ENCODE measurements around the gene WIZ. TPM values are rescaled to one million over a fixed set of nuclear protein-coding genes. Genes with fewer than 3 reads are reported as not detected.

The WIZ gene
- total and polyA plus RNA-seq, 4 donors, result 8.0 to 41.4 (median 30.7) TPM

DNA sequence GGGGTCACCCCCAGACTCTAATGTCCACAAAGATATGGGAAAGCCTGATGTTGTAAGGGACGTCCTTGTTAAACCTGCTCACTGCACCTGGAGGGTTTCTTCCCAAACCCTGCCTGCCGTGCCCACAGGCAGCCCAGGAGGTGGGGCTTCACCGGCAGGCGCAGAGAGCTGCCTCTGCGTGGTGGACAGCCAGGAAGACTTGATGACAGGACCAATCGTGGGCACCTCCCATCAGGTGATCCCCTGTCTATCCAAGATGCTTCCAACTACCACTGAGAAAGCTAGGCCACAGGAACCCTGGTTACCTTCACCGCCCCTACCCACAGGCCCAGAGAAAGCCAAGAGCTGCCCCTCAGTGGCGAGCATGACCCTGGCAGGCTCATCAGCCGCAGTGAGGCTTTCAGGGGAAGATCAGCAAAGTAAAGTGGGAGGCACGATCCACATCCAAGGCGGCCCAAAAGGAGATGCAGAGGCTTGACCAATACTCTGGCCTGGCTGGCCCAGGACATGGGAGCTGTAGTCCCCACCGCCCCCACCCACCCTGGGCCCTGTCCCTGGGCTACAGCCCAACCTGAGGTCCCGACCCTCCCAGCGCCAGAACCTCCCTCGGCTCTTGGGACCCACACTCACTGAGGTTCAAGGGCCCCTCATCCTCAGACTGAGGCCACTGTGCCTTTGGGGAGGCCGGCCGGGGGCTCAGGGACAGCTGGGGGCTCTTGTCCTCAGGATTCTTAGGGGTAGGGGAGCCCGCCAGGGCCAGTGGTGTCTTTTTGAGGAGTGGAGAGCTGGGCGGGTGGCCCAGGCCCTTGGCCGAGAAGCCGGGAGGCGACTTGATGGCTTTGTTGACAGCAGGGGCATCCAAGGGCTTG, 20.6 kb downstream of the WIZ start:
- Histone ChIP-seq H3K36me3 (ENCODE audit: control insufficient read depth in 1 of 2, insufficient read depth in 2 of 2, low read length in 1 of 2) (peaks cover 0 to 7% of the 10 kb centered on the region in 2 donors), H3K9me3 (ENCODE audit: control insufficient read depth, low read length) (no peaks in the 10 kb centered on the region), H3K27ac (ENCODE audit: low read depth in 1 of 2, low read length in 2 of 2) (no peak overlapping the region), H3K4me3 (ENCODE audit: low read length in 2 of 2) (no peak overlapping the region), H3K27me3 (ENCODE audit: control insufficient read depth in 1 of 2, insufficient read depth in 2 of 2, low read length in 1 of 2) (no peaks in the 10 kb centered on the region), H3K4me1 (ENCODE audit: control insufficient read depth in 1 of 2, insufficient read depth in 2 of 2, low read length in 2 of 2) (no peaks in the 10 kb centered on the region)
- ATAC-seq (ENCODE audit: low FRiP score) (no peak), DNase-seq (no peak)
- WGBS, 2 donors, result 82 to 86% methylated on average over 20 to 22 of the region's 22 CpGs
- intact Hi-C loops (cut with DNase I), result loop anchor here in 1 of 2 donors (10.0 kb wide), 1 partner anchor 126 kb away; no protein-coding TSS in a partner anchor

DNA sequence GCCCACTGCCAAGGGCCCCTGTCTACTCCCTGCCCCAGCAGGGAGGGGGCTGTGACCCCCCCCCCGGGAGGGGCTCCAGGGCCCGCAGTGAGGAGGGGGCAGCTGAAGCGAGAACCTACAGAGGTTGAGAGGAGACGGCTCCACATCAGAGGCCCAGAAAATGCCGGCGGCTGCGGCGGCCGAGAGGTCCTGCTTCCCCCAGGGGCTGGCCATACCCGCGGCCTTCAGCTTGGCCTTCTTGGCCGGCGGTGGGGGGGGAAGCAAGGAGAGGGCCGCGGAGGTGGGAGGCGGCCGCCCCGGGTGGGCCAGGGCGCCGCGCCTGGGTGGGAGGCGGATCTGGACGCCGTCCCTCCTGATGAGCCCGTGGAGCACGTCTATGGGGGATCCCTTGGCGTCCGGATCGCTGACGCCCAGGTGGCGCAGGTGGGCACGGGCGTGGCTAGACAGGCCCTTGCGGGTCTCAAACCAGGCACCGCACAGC, 21.7 kb downstream of the WIZ start:
- no peaks in the 10 kb centered on the region for H3K27me3 ChIP-seq (ENCODE audit: control insufficient read depth in 1 of 2, insufficient read depth in 2 of 2, low read length in 1 of 2)
- no peak for DNase-seq
- no peaks in the 10 kb centered on the region for H3K9me3 ChIP-seq (ENCODE audit: control insufficient read depth, low read length)
- no peak for ATAC-seq (ENCODE audit: low FRiP score)
- no peaks in the 10 kb centered on the region for H3K4me1 ChIP-seq (ENCODE audit: control insufficient read depth in 1 of 2, insufficient read depth in 2 of 2, low read length in 2 of 2)
- peaks cover 0 to 7% of the 10 kb centered on the region in 2 donors for H3K36me3 ChIP-seq (ENCODE audit: control insufficient read depth in 1 of 2, insufficient read depth in 2 of 2, low read length in 1 of 2)
- no peak overlapping the region for H3K27ac ChIP-seq (ENCODE audit: low read depth in 1 of 2, low read length in 2 of 2)
- no peak overlapping the region for H3K4me3 ChIP-seq (ENCODE audit: low read length in 2 of 2)
- 90 to 91% methylated on average over 28 to 35 of the region's 35 CpGs for WGBS, 2 donors
- intact Hi-C loops (cut with DNase I), result loop anchor here in 1 of 2 donors (10.0 kb wide), 1 partner anchor 127 kb away; no protein-coding TSS in a partner anchor

DNA sequence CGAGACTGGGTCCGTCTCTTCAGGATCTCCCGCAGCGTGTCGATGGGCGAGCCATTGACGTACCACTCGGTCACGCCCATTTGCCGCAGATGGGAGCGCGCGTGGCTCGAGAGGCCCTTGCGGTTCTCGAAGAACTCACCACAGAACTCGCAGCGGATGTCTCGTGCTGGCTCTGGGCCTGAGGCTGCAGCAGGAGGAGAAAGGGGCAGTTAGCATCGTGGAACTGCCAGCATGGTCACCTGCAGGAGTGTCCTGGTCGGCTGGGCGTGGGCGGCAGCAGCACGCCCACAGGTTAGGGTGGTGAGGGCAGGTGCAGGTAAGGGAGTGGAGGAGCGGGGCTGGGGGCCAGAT, 22.4 kb downstream of the WIZ start:
- H3K4me3 ChIP-seq (ENCODE audit: low read length in 2 of 2), result no peak overlapping the region
- peaks cover 0 to 7% of the 10 kb centered on the region in 2 donors for H3K36me3 ChIP-seq (ENCODE audit: control insufficient read depth in 1 of 2, insufficient read depth in 2 of 2, low read length in 1 of 2)
- H3K27ac ChIP-seq (ENCODE audit: low read depth in 1 of 2, low read length in 2 of 2), result no peak overlapping the region
- intact Hi-C loops (cut with DNase I), result loop anchor here in 1 of 2 donors (10.0 kb wide), 1 partner anchor 127 kb away; no protein-coding TSS in a partner anchor
- H3K4me1 ChIP-seq (ENCODE audit: control insufficient read depth in 1 of 2, insufficient read depth in 2 of 2, low read length in 2 of 2), result no peaks in the 10 kb centered on the region
- H3K27me3 ChIP-seq (ENCODE audit: control insufficient read depth in 1 of 2, insufficient read depth in 2 of 2, low read length in 1 of 2), result no peaks in the 10 kb centered on the region
- H3K9me3 ChIP-seq (ENCODE audit: control insufficient read depth, low read length), result no peaks in the 10 kb centered on the region
- DNase-seq (no peak), ATAC-seq (ENCODE audit: low FRiP score) (no peak)
- WGBS, 2 donors, result 96 to 97% methylated on average over 25 of the region's 25 CpGs

DNA sequence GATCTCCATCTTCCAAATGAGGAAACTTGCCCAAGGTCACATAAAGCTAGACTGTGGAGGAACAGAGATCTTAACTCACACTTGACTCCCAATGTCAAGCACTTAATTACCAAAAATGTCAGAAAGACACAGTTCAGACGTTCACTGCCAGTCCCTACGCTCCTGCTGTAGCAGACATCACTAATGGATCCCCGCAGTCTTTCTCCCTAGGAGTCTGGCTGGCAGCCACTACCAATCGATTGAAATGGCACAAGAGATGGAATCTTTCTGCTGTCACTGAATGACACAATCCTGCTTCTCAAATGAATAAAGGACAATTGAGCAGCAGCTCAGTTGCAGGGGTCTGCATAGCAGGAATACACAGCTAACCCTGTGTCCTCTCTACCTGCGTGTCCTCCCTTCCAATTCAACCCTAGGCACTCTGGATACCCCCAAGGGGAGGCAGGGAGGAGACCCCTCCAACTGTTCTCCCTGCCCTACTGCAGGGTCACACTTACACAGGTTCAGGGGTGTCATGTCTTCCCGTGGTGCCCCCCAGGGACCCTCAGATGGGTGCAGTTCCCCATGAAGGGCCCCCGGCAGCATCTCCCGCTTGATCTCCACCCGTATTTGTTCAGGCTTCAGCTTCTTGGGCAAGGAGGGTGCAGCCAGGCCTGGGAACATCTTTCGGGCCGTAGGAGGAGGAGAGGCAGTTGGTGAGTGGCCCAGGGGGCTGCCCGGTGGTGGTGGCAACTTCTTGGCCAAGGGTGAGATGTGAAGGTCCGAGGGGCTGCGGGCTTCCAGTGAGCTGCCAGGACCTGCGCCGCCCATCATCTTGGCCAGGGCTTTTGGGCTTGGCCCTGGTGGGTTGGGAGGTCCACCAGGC, 23.0 kb downstream of the WIZ start:
- intact Hi-C loops (cut with DNase I), result loop anchor here in 1 of 2 donors (10.0 kb wide), 1 partner anchor 128 kb away; no protein-coding TSS in a partner anchor
- Histone ChIP-seq H3K36me3 (ENCODE audit: control insufficient read depth in 1 of 2, insufficient read depth in 2 of 2, low read length in 1 of 2) (peaks cover 0 to 7% of the 10 kb centered on the region in 2 donors), H3K27ac (ENCODE audit: low read depth in 1 of 2, low read length in 2 of 2) (no peak overlapping the region), H3K9me3 (ENCODE audit: control insufficient read depth, low read length) (no peaks in the 10 kb centered on the region), H3K27me3 (ENCODE audit: control insufficient read depth in 1 of 2, insufficient read depth in 2 of 2, low read length in 1 of 2) (no peaks in the 10 kb centered on the region), H3K4me3 (ENCODE audit: low read length in 2 of 2) (no peak overlapping the region), H3K4me1 (ENCODE audit: control insufficient read depth in 1 of 2, insufficient read depth in 2 of 2, low read length in 2 of 2) (no peaks in the 10 kb centered on the region)
- DNase-seq (no peak), ATAC-seq (ENCODE audit: low FRiP score) (no peak)
- 84 to 90% methylated on average over 16 of the region's 16 CpGs for WGBS, 2 donors

DNA sequence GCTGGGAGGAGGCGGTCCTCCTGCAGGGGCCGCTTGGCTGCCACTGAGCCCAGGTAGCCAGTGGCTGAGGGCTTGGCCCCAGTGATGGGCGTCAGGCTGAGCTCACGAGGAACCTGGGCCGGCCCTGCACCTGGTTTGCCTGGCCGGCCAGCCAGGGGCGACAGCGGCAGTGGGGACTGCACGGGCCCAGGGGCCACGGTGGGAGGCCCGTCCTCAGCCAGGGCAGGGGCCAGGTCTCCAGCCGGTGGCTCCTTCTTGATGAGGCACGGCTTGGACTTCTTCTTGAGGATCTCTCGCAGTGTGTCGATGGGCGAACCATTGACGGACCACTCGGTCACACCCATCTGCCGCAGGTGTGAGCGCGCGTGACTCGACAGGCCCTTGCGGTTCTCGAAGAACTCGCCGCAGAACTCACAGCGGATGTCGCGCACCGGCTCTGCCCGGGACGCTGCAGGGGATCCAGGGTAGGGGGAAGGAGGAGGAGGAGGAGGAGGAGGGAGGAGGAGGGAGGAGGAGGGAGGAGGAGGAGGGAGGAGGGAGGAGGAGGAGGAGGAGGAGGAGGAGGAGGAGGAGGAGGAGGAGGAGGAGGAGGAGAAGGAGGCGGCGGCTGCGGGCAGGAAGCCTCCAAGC, 24.3 kb downstream of the WIZ start:
- Histone ChIP-seq H3K27ac (ENCODE audit: low read depth in 1 of 2, low read length in 2 of 2) (no peak overlapping the region), H3K36me3 (ENCODE audit: control insufficient read depth in 1 of 2, insufficient read depth in 2 of 2, low read length in 1 of 2) (peaks cover 0 to 7% of the 10 kb centered on the region in 2 donors), H3K4me3 (ENCODE audit: low read length in 2 of 2) (no peak overlapping the region), H3K9me3 (ENCODE audit: control insufficient read depth, low read length) (no peaks in the 10 kb centered on the region), H3K27me3 (ENCODE audit: control insufficient read depth in 1 of 2, insufficient read depth in 2 of 2, low read length in 1 of 2) (no peaks in the 10 kb centered on the region), H3K4me1 (ENCODE audit: control insufficient read depth in 1 of 2, insufficient read depth in 2 of 2, low read length in 2 of 2) (no peaks in the 10 kb centered on the region)
- DNase-seq (no peak), ATAC-seq (ENCODE audit: low FRiP score) (no peak)
- intact Hi-C loops (cut with DNase I), result loop anchor here in 1 of 2 donors (10.0 kb wide), 1 partner anchor 129 kb away; no protein-coding TSS in a partner anchor
- WGBS, 2 donors, result 93 to 94% methylated on average over 34 to 36 of the region's 36 CpGs

DNA sequence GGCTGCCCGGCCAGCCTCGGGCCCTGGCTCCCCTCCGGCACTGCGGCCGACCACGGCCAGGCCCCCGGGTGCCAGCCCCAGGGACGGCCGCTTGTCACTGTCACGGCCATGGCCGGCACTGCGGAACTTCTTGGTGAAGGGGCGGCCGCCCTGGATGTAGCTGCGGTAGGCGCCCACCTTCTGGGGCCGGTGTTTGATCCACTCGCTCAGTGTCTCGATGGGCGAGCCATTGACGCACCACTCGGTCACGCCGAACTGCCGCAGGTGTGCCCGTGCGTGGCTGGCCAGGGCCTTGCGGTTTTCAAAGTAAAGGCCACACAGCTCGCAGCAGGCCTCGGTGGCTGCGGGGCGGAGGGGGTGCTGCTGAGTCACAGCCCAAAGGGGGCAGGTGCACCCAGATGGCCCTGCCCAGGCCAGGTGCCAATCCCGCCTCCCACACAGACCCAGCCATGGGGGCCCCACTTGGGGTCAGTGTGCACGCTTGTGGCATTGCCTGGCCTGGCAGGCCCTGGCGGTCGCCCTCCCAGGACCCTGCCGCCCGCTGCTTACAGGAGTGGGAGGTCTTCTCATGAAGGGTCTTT, 25.0 kb downstream of the WIZ start:
- intact Hi-C loops (cut with DNase I), result loop anchor here in 1 of 2 donors (10.0 kb wide), 1 partner anchor 130 kb away; no protein-coding TSS in a partner anchor
- no peak overlapping the region for H3K27ac ChIP-seq (ENCODE audit: low read depth in 1 of 2, low read length in 2 of 2)
- no peaks in the 10 kb centered on the region for H3K4me1 ChIP-seq (ENCODE audit: control insufficient read depth in 1 of 2, insufficient read depth in 2 of 2, low read length in 2 of 2)
- H3K9me3 ChIP-seq (ENCODE audit: control insufficient read depth, low read length), result no peaks in the 10 kb centered on the region
- no peaks in the 10 kb centered on the region for H3K27me3 ChIP-seq (ENCODE audit: control insufficient read depth in 1 of 2, insufficient read depth in 2 of 2, low read length in 1 of 2)
- no peak for DNase-seq
- no peak overlapping the region for H3K4me3 ChIP-seq (ENCODE audit: low read length in 2 of 2)
- ATAC-seq (ENCODE audit: low FRiP score), result no peak
- 96 to 97% methylated on average over 33 to 38 of the region's 38 CpGs for WGBS, 2 donors
- peaks cover 0 to 7% of the 10 kb centered on the region in 2 donors for H3K36me3 ChIP-seq (ENCODE audit: control insufficient read depth in 1 of 2, insufficient read depth in 2 of 2, low read length in 1 of 2)

DNA sequence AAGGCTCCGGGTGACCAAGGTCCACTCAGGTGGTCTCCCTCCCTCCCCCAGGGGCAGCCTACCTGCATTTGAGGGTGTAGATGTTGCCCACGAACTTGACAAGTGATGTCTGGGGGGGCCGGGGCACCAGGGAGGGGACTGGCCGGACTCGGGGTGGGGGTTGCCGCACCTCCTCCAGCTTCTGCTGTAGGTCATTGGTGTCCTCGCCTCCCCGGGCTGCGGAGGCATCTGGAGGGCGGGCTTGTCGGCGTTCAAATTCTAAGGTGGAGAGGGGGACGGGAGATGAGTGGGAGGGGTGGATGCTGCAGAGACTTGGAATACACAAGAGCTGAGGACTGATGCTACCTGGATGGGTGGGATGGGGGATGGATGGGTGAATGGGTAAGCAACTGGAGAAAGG, 25.6 kb downstream of the WIZ start:
- intact Hi-C loops (cut with DNase I), result loop anchor here in 1 of 2 donors (10.0 kb wide), 1 partner anchor 131 kb away; no protein-coding TSS in a partner anchor

DNA sequence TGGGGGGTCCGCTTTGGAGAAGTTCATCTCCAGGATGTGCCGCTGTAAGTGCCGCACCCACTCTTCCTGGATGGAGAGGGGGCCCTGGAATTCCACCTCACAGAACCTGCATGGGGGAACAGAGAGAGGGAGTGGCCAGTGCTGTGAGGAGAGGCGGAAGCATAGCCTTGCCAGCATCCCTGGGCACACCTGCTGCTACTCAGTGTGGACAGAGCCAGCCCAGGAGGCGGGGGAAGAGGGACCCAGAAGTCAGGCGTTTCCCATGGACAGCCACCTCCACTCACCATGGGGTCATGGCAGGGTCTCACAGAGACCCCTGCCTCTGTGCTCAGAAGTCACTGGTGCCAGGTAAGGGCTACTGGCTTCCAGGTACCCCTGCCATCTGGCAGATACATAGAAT, 26.6 kb downstream of the WIZ start:
- ATAC-seq (ENCODE audit: low FRiP score) (no peak), DNase-seq (no peak)
- Histone ChIP-seq H3K27ac (ENCODE audit: low read depth in 1 of 2, low read length in 2 of 2) (no peak overlapping the region), H3K36me3 (ENCODE audit: control insufficient read depth in 1 of 2, insufficient read depth in 2 of 2, low read length in 1 of 2) (peaks cover 0 to 7% of the 10 kb centered on the region in 2 donors), H3K9me3 (ENCODE audit: control insufficient read depth, low read length) (no peaks in the 10 kb centered on the region), H3K4me1 (ENCODE audit: control insufficient read depth in 1 of 2, insufficient read depth in 2 of 2, low read length in 2 of 2) (no peaks in the 10 kb centered on the region), H3K27me3 (ENCODE audit: control insufficient read depth in 1 of 2, insufficient read depth in 2 of 2, low read length in 1 of 2) (no peaks in the 10 kb centered on the region), H3K4me3 (ENCODE audit: low read length in 2 of 2) (no peak overlapping the region)
- 96 to 98% methylated on average over 6 of the region's 6 CpGs for WGBS, 2 donors
- intact Hi-C loops (cut with DNase I), result loop anchor here in 1 of 2 donors (10.0 kb wide), 1 partner anchor 132 kb away; no protein-coding TSS in a partner anchor

More for the DNA sequence above, 25.6 kb downstream of the WIZ start:
- H3K27ac ChIP-seq (ENCODE audit: low read depth in 1 of 2, low read length in 2 of 2), result no peak overlapping the region
- H3K4me1 ChIP-seq (ENCODE audit: control insufficient read depth in 1 of 2, insufficient read depth in 2 of 2, low read length in 2 of 2), result no peaks in the 10 kb centered on the region
- DNase-seq (no peak), ATAC-seq (ENCODE audit: low FRiP score) (no peak)
- no peaks in the 10 kb centered on the region for H3K9me3 ChIP-seq (ENCODE audit: control insufficient read depth, low read length)
- H3K36me3 ChIP-seq (ENCODE audit: control insufficient read depth in 1 of 2, insufficient read depth in 2 of 2, low read length in 1 of 2), result peaks cover 0 to 7% of the 10 kb centered on the region in 2 donors
- 95 to 97% methylated on average over 13 of the region's 13 CpGs for WGBS, 2 donors
- no peaks in the 10 kb centered on the region for H3K27me3 ChIP-seq (ENCODE audit: control insufficient read depth in 1 of 2, insufficient read depth in 2 of 2, low read length in 1 of 2)
- H3K4me3 ChIP-seq (ENCODE audit: low read length in 2 of 2), result no peak overlapping the region

All from aorta (tissue), 5 donors.